Measurements from ENCODE around the gene CCNJL. TPM values are rescaled to one million over a fixed set of nuclear protein-coding genes. Genes with fewer than 3 reads are reported as not detected.

CCNJL gene
- total and polyA plus RNA-seq, 2 of the 8 experiments (the other 6 are each of a cell fraction or from before 2014, with no cell fraction given): 34.6 to 44.7 TPM

- Histone ChIP-seq H3K56ac (replicated peaks; ENCODE audit: insufficient read length, low read depth, low read length) (no peak overlapping the region), H3K14ac (ENCODE audit: insufficient read length) (no peak overlapping the region), H4K20me1 (replicated peaks in 1 of 2; ENCODE audit: control insufficient read depth in 1 of 2, insufficient read depth in 2 of 2, low read length in 2 of 2) (no peaks in the 10 kb centered on the region), H3K79me2 (ENCODE audit: control insufficient read depth in 1 of 2, insufficient read depth in 2 of 2, low read length in 2 of 2) (no peaks in the 10 kb centered on the region), H4K5ac (ENCODE audit: insufficient read length, low read depth, low read length) (no peak overlapping the region), H2BK5ac (ENCODE audit: low read depth, low read length) (no peak overlapping the region), H2AK5ac (ENCODE audit: low read depth, low read length) (no peak overlapping the region; the same call in 1 of the 2 replicates), H3K79me1 (ENCODE audit: low read depth, low read length) (no peaks in the 10 kb centered on the region), H4K91ac (replicated peaks; ENCODE audit: insufficient read length, low read length) (no peak overlapping the region), H2BK15ac (ENCODE audit: low read length) (no peak overlapping the region), H3K4ac (replicated peaks; ENCODE audit: insufficient read length, low read depth, low read length) (no peak overlapping the region), H3K36me3 (ENCODE audit: control insufficient read depth in 2 of 4, insufficient read depth in 4 of 4, low read length in 3 of 4) (no peaks in the 10 kb centered on the region), H3K9ac (replicated peaks in 1 of 4; ENCODE audit: extremely low read depth in 1 of 4, low read depth in 3 of 4, low read length in 3 of 4) (no peak overlapping the region), H3K4me3 (ENCODE audit: extremely low read depth in 1 of 4, insufficient read depth in 2 of 4, low read depth in 3 of 4, low read length in 4 of 4) (no peak overlapping the region), H2AFZ (ENCODE audit: low read length) (no peak overlapping the region), H2BK120ac (replicated peaks; ENCODE audit: low read depth, low read length) (no peak overlapping the region), H3K9me3 (ENCODE audit: insufficient read depth in 2 of 2, low read depth in 1 of 2, low read length in 1 of 2) (no peaks in the 10 kb centered on the region), H2BK12ac (ENCODE audit: low read depth, low read length) (no peak overlapping the region), H3K18ac (ENCODE audit: extremely low read depth, low read length) (no peak overlapping the region), H3K27me3 (replicated peaks in 1 of 4; ENCODE audit: control insufficient read depth in 3 of 4, extremely low read depth in 1 of 4, insufficient read depth in 3 of 4, low read length in 3 of 4) (no peaks in the 10 kb centered on the region), H3K23me2 (ENCODE audit: low read depth, low read length) (no peaks in the 10 kb centered on the region), H2BK20ac (ENCODE audit: low read length) (no peak overlapping the region), H3K4me1 (replicated peaks in 1 of 4; ENCODE audit: control insufficient read depth in 3 of 4, insufficient read depth in 4 of 4, low read length in 3 of 4) (no peaks in the 10 kb centered on the region), H4K8ac (ENCODE audit: extremely low read depth, insufficient read depth, low read length) (no peak overlapping the region), H3K23ac (ENCODE audit: insufficient read length) (no peak overlapping the region), H3K4me2 (ENCODE audit: insufficient read depth in 1 of 2, low read depth in 2 of 2, low read length in 2 of 2) (no peak overlapping the region), H3K27ac (ENCODE audit: low read depth, low read length) (no peak overlapping the region)
- ChIA-PET CTCF (ENCODE audit: partially characterized antibody) (interaction anchor here (0.9 to 1.5 kb wide), 8 partner anchors 12 to 247 kb away, joined by 3 to 9 read pairs (median 3); no protein-coding TSS in a partner anchor), POLR2A (ENCODE audit: partially characterized antibody) (interaction anchor here (0.9 to 2.4 kb wide), 4 partner anchors 10 to 161 kb away, joined by 3 to 9 read pairs (median 6); partner anchors contain the start of gene CCNJL)
- DNase-seq (ENCODE audit: low read depth in 1 of 2, low spot score in 2 of 2): no peak
- FAIRE-seq: no peak
- 90% methylated on average over 6 of the region's 6 CpGs; no CpG with 5 or more reads in 1 of the 2 experiments for WGBS, 2 experiments (ENCODE audit: extremely low coverage in 1 of 2, insufficient coverage in 1 of 2, insufficient read length in 1 of 2, insufficient replicate concordance in 2 of 2, low coverage in 1 of 2, low lambda C conversion rate in 2 of 2, missing lambda C conversion rate in 1 of 2)
- no peak for TF ChIP-seq CHD2 (IDR thresholded peaks at IDR 0.05; ENCODE audit: low read length)
- no peak for TF ChIP-seq GTF2F1 (IDR thresholded peaks at IDR 0.05; ENCODE audit: borderline replicate concordance, low read depth, low read length)
- TF ChIP-seq POU5F1 (IDR thresholded peaks at IDR 0.05; ENCODE audit: low read depth, low read length): no peak
- no peak for TF ChIP-seq BACH1 (IDR thresholded peaks at IDR 0.05; ENCODE audit: low read length)
- no peak for TF ChIP-seq TAF1 (IDR thresholded peaks at IDR 0.05; ENCODE audit: low read depth, low read length)
- no peak for TF ChIP-seq RBBP5 (IDR thresholded peaks at IDR 0.05; ENCODE audit: borderline replicate concordance, low read depth, low read length)
- TF ChIP-seq CTBP2 (IDR thresholded peaks at IDR 0.05; ENCODE audit: borderline replicate concordance, insufficient read depth, insufficient read length, low read length): no peak
- no peak for TF ChIP-seq NRF1 (IDR thresholded peaks at IDR 0.05; ENCODE audit: low read depth, low read length)
- no peak for TF ChIP-seq SP4 (IDR thresholded peaks at IDR 0.05; ENCODE audit: low read length)
- TF ChIP-seq EZH2 (IDR thresholded peaks at IDR 0.05; ENCODE audit: low read depth, low read length, severe bottlenecking): no peak
- no peak for TF ChIP-seq JUN (IDR thresholded peaks at IDR 0.05; ENCODE audit: low read depth, low read length)
- TF ChIP-seq SUZ12 (IDR thresholded peaks at IDR 0.05; ENCODE audit: low read length): no peak
- TF ChIP-seq CREB1 (IDR thresholded peaks at IDR 0.05): no peak
- TF ChIP-seq ASH2L (IDR thresholded peaks at IDR 0.05; ENCODE audit: low read length): no peak
- no peak for TF ChIP-seq ATF3 (IDR thresholded peaks at IDR 0.05; ENCODE audit: insufficient read depth, low read depth, low read length)
Observed at GRCh38 chr5:160327818-160328217, 15.5 kb upstream of the CCNJL start.

All from H1 (cell line).